Panc1 (cell line): ENCODE results near the gene TM7SF3. TPM values are rescaled to one million over a fixed set of nuclear protein-coding genes. Genes with fewer than 3 reads are reported as not detected.

Experiments used
- ATAC-seq: fragments of 200-7000 bp; cut with Tn5 transposase; 2 replicates; pipeline ENCODE4 v1.9.1; 2020; ENCODE audit warnings: mild to moderate bottlenecking, moderate library complexity
- BruUV-seq: library from RNA; stranded (reverse); fragments of 400-500 nt; replicated peaks from 2 replicates; lab custom pipeline; 2021; lab: Mats Ljungman, UMichigan
- CTCF ChIA-PET: fragments of 300-600 bp; sonication (Branson Sonifier 250); formaldehyde crosslinking; loops from one replicate; lab custom pipeline; 2022; ENCODE audit warnings: antibody characterized with exemption; lab: Charles Lee
- POLR2A ChIA-PET: fragments of 300-600 bp; sonication (Branson Sonifier 250); formaldehyde crosslinking; loops from one replicate; lab custom pipeline; 2022; ENCODE audit warnings: antibody characterized with exemption; lab: Charles Lee
- DNase-seq: peaks from one replicate; pipeline ENCODE4 v3.0.0-alpha.2; 2010; ENCODE audit warnings: low read depth, low spot score
- H3K27ac ChIP-seq: 2 replicates; pipeline ENCODE4 v1.5.1; 2011; ENCODE audit warnings: mild to moderate bottlenecking, low read length, inconsistent platforms
- H3K27me3 ChIP-seq: fragments of 200-500 bp; sonication (Bioruptor generic); 2 replicates; pipeline ENCODE4 v1.6.0; 2014; ENCODE audit warnings: low read length, inconsistent platforms; ENCODE audit not compliant: control insufficient read depth, insufficient read depth
- H3K36me3 ChIP-seq: fragments of 200-500 bp; sonication (Bioruptor generic); 2 replicates; pipeline ENCODE4 v1.5.1; 2014; ENCODE audit warnings: inconsistent platforms, mild to moderate bottlenecking, low read length, moderate library complexity; ENCODE audit not compliant: control insufficient read depth, insufficient read depth
- H3K4me1 ChIP-seq: 2 replicates; pipeline ENCODE4 v1.5.1; 2011; ENCODE audit warnings: inconsistent platforms, mild to moderate bottlenecking, low read length, moderate library complexity; ENCODE audit not compliant: control insufficient read depth, insufficient read depth
- H3K4me3 ChIP-seq, 2 experiments: 2 replicates each; pipeline ENCODE4 v1.5.1; 2011 to 2012; ENCODE audit warnings: low read depth in 2 of 2, low read length in 2 of 2, mild to moderate bottlenecking in 2 of 2, inconsistent platforms in 1 of 2, moderate library complexity in 1 of 2
- H3K9me3 ChIP-seq: fragments of 200-500 bp; sonication (Bioruptor generic); 2 replicates; pipeline ENCODE4 v1.5.1; 2014; ENCODE audit warnings: low read depth, mild to moderate bottlenecking, inconsistent platforms, low read length, moderate library complexity; ENCODE audit not compliant: control insufficient read depth, insufficient read depth
- POLR2AphosphoS5 ChIP-seq: IDR thresholded peaks from 2 replicates; pipeline ENCODE4 v1.6.1; 2012; ENCODE audit warnings: mild to moderate bottlenecking, low read depth, low read length, moderate library complexity
- SIN3A ChIP-seq: IDR thresholded peaks from 2 replicates; pipeline ENCODE4 v1.6.1; 2012; ENCODE audit warnings: low read depth, mild to moderate bottlenecking, low read length, moderate library complexity, borderline replicate concordance; ENCODE audit not compliant: insufficient read depth
- TCF7L2 ChIP-seq: IDR thresholded peaks from 2 replicates; pipeline ENCODE4 v1.6.1; 2011; ENCODE audit warnings: mild to moderate bottlenecking, low read depth, low read length, inconsistent platforms
- in situ Hi-C: cut with HindIII; loops from 2 replicates; pipeline ENCODE4 v1.10.0; 2016; ENCODE audit warnings: low sequenced_read_pairs, low pct_unique_long_range_greater_than_20kb
- intact Hi-C: fragments of 100-400 bp; cut with micrococcal nuclease; formaldehyde crosslinking; loops from one replicate; pipeline ENCODE4 v1.10.0; 2022; ENCODE audit not compliant: unreplicated experiment
- total RNA-seq: library from RNA; stranded (reverse); gene quantifications from one replicate; pipeline ENCODE4 v1.2.1, GENCODE V29; 2021; ENCODE audit not compliant: unreplicated experiment
- TF ChIP-seq, protein P1 (sequence below), 2 experiments: IDR thresholded peaks; 2 replicates each; pipeline ENCODE4 v1.6.1; 2011 to 2012; ENCODE audit warnings: low read depth in 2 of 2, control low read depth in 1 of 2, low read length in 1 of 2, mild to moderate bottlenecking in 1 of 2, moderate library complexity in 1 of 2; ENCODE audit not compliant: insufficient read depth in 1 of 2
- TF ChIP-seq, protein P2 (sequence below): fragments of 450-650 bp; IDR thresholded peaks from 2 replicates; pipeline ENCODE4 v1.5.1; 2017; ENCODE audit warnings: mild to moderate bottlenecking

Gene TM7SF3
- total RNA-seq, 1 experiment from 2014 or later: 59.8 TPM

DNA sequence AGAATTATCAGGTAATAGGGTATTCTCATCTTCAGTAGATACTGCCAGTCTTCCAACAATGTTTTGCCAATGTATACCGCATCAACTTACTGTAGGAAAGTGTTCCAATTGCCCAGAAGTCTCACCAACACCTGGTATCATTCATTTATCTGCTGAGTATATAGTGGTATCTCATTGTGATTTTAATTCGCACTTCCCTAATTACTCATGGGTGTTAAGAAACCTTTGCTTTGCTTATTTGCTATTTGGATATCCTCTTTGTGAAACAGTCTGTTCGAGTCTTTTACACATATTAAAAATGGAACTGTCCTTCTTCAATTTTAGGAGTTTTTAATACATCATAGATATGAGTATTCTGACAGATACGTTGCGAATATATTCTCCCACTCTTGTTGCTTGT, 6.1 kb downstream of the TM7SF3 start:
- peaks cover 18% of the 10 kb centered on the region for H3K4me1 ChIP-seq
- POLR2A ChIA-PET: no interaction called here
- H3K27ac ChIP-seq: no peak overlapping the region
- H3K36me3 ChIP-seq: no peaks in the 10 kb centered on the region
- DNase-seq (no peak), ATAC-seq (no peak)
- no peaks in the 10 kb centered on the region for H3K27me3 ChIP-seq
- TF ChIP-seq, protein P1, sequence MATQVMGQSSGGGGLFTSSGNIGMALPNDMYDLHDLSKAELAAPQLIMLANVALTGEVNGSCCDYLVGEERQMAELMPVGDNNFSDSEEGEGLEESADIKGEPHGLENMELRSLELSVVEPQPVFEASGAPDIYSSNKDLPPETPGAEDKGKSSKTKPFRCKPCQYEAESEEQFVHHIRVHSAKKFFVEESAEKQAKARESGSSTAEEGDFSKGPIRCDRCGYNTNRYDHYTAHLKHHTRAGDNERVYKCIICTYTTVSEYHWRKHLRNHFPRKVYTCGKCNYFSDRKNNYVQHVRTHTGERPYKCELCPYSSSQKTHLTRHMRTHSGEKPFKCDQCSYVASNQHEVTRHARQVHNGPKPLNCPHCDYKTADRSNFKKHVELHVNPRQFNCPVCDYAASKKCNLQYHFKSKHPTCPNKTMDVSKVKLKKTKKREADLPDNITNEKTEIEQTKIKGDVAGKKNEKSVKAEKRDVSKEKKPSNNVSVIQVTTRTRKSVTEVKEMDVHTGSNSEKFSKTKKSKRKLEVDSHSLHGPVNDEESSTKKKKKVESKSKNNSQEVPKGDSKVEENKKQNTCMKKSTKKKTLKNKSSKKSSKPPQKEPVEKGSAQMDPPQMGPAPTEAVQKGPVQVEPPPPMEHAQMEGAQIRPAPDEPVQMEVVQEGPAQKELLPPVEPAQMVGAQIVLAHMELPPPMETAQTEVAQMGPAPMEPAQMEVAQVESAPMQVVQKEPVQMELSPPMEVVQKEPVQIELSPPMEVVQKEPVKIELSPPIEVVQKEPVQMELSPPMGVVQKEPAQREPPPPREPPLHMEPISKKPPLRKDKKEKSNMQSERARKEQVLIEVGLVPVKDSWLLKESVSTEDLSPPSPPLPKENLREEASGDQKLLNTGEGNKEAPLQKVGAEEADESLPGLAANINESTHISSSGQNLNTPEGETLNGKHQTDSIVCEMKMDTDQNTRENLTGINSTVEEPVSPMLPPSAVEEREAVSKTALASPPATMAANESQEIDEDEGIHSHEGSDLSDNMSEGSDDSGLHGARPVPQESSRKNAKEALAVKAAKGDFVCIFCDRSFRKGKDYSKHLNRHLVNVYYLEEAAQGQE (IDR thresholded peaks at IDR 0.05; ENCODE audit: insufficient read depth in 1 of 2, low read depth in 2 of 2, low read length in 1 of 2): no peak
- TF ChIP-seq TCF7L2 (no peak), POLR2AphosphoS5 (no peak), SIN3A (no peak)
- TF ChIP-seq, protein P2, sequence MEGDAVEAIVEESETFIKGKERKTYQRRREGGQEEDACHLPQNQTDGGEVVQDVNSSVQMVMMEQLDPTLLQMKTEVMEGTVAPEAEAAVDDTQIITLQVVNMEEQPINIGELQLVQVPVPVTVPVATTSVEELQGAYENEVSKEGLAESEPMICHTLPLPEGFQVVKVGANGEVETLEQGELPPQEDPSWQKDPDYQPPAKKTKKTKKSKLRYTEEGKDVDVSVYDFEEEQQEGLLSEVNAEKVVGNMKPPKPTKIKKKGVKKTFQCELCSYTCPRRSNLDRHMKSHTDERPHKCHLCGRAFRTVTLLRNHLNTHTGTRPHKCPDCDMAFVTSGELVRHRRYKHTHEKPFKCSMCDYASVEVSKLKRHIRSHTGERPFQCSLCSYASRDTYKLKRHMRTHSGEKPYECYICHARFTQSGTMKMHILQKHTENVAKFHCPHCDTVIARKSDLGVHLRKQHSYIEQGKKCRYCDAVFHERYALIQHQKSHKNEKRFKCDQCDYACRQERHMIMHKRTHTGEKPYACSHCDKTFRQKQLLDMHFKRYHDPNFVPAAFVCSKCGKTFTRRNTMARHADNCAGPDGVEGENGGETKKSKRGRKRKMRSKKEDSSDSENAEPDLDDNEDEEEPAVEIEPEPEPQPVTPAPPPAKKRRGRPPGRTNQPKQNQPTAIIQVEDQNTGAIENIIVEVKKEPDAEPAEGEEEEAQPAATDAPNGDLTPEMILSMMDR: no peak
- no TSS peak for BruUV-seq
- intact Hi-C loops (no loop called here), in situ Hi-C loops (no loop called here)
- H3K4me3 ChIP-seq: no peak overlapping the region
- H3K9me3 ChIP-seq: no peaks in the 10 kb centered on the region
- CTCF ChIA-PET: no interaction called here

DNA sequence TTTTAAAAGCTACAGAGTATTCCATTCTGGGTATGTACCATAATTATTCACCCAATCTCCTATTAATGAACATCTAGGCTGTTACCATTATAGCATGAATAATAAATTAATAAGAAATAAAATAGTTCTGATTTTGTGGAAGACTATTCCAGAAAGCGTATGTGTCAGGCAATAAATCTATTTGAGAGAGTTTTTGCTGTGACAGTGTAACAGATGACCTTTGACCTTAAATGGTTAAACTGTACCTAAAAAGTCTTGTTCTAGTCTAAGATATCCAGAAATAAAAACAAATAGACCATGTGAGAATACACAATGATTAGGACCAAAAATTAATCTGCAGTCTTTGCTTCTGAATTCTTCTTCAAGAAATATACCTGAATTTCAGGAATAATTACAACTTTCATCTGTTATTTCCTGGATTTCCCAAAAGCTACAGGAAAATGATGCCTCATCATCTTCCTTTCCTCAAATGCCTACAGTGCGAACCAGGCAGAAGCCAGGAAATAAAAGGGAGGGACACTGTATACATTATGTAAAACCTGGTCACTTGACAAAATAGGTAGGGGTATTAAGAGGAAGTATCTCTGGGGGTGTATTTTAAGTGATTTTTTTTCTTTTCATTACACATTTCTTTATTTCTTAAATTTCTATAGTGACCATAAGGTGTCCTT, 7.3 kb downstream of the TM7SF3 start:
- H3K4me3 ChIP-seq: no peak overlapping the region
- BruUV-seq: no TSS peak
- no peak for DNase-seq
- no peak overlapping the region for H3K27ac ChIP-seq
- no peaks in the 10 kb centered on the region for H3K9me3 ChIP-seq
- in situ Hi-C loops: no loop called here
- POLR2A ChIA-PET: no interaction called here
- ATAC-seq: no peak
- CTCF ChIA-PET: interaction anchor here (0.6 kb wide), 1 partner anchor 644 kb away, joined by 3 read pairs; no protein-coding TSS in a partner anchor
- TF ChIP-seq POLR2AphosphoS5: no peak
- TF ChIP-seq, protein P2: no peak
- no peaks in the 10 kb centered on the region for H3K36me3 ChIP-seq
- H3K27me3 ChIP-seq: no peaks in the 10 kb centered on the region
- peaks cover 10% of the 10 kb centered on the region; the same call in 1 of the 2 replicates for H3K4me1 ChIP-seq
- intact Hi-C loops: no loop called here
